Measurements from ENCODE around the gene ZBTB32. TPM values are rescaled to one million over a fixed set of nuclear protein-coding genes. Genes with fewer than 3 reads are reported as not detected.
A peak's percentile ranks its signal among the peaks of the same experiment; 100 is the strongest.

The ZBTB32 gene
- total RNA-seq, 1 experiment from 2014 or later: not detected

DNA sequence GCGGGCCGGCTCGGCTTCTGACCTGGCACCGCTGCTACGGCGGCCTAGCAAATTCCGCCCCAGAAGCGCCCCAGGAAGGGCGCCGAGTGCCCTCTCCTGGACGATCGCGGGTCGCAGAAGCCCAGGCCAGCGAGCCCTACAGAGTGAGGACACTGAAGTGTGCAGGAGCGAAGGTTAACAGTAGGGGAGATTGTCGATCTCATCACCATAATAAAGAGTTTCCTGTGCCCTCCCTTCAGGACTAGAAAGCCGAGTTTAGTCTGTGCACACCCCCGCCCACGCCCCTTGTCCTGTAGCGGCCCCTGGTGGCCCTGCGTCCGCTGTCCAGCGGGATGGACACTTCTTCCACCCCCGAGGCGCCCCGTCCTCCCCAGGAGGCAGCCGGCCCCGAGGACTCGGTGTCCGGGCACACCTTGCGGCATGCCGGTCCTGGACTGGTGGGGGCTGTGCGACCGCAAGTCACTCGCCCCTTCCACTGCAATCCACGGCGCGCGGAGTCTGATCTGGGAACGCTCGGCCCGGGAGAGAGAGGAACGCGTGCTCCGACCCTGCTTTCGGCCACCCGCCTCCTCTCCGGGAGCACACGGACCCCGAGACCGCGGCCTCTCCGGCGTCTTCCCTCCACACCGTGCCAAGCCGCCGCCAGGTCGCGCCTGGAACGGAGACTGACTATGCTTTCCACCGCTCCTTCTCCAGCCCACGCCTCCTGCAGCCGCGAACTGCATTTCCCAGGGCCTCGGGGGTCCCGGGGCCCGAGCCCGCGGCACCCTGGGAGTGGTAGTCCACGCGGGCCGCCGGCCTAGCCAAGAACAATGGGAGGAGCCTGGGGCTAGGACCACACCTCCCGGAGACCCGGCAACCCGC is 12.7 kb downstream of the ZBTB32 start:
- peaks cover 40% of the 10 kb centered on the region for H3K79me2 ChIP-seq (ENCODE audit: insufficient read depth, low read length)
- no peaks in the 10 kb centered on the region for H3K9me3 ChIP-seq (ENCODE audit: control insufficient read depth in 1 of 2, insufficient read depth in 1 of 2, low read depth in 1 of 2, low read length in 2 of 2)
- POLR2A ChIA-PET: no interaction called here
- peak overlapping the region; percentile 89 to 94 for H3K4me3 ChIP-seq (replicated peaks in 1 of 2; ENCODE audit: low read depth in 1 of 2, low read length in 2 of 2)
- RAD21 ChIA-PET (ENCODE audit: low non-redundant PET in 1 of 2, low total read pairs in 2 of 2, uncharacterized antibody in 2 of 2, unreplicated experiment in 2 of 2): no interaction called here
- intact Hi-C loops (cut with micrococcal nuclease): loop anchor here (1.0 to 10.0 kb wide), 5 partner anchors 23 to 362 kb away; partner anchors contain the start of gene FFAR3
- H4K20me1 ChIP-seq (ENCODE audit: insufficient read depth): no peaks in the 10 kb centered on the region
- H3K4me1 ChIP-seq (ENCODE audit: control insufficient read depth in 1 of 2, insufficient read depth in 2 of 2, low read length in 2 of 2): peaks cover 16 to 31% of the 10 kb centered on the region in 2 experiments
- DNase-seq (ENCODE audit: low read depth, low spot score) (peak; percentile 88), ATAC-seq (peak; percentile 84)
- no peaks in the 10 kb centered on the region for H3K9me2 ChIP-seq (ENCODE audit: insufficient read depth)
- BruUV-seq (replicated peaks): TSS peak; percentile 63
- peak overlapping the region; percentile 28 for H2AFZ ChIP-seq (ENCODE audit: low read depth, low read length, poor library complexity, severe bottlenecking)
- CTCF ChIA-PET: no interaction called here
- H3K9ac ChIP-seq (ENCODE audit: low read length): peak overlapping the region; percentile 91
- peak overlapping the region; percentile 85 for H3K27ac ChIP-seq (ENCODE audit: low read depth, low read length)
- H3K36me3 ChIP-seq (ENCODE audit: control insufficient read depth in 1 of 2, insufficient read depth in 2 of 2, low read length in 2 of 2): peaks cover 9 to 17% of the 10 kb centered on the region in 2 experiments; a peak in 3 of 4 replicates
- H3K27me3 ChIP-seq (ENCODE audit: insufficient read depth, low read length): no peaks in the 10 kb centered on the region
- TF ChIP-seq ZFX (IDR thresholded peaks at IDR 0.05) (peak; percentile 77), POLR2AphosphoS5 (IDR thresholded peaks at IDR 0.05; ENCODE audit: low read depth, low read length) (peak; percentile 55), SRF (IDR thresholded peaks at IDR 0.05; ENCODE audit: low read depth) (no peak), EZH2 (IDR thresholded peaks at IDR 0.05) (no peak), SP1 (IDR thresholded peaks at IDR 0.05; ENCODE audit: low read depth) (peak; percentile 20; the same call in 1 of the 2 replicates), SIN3A (IDR thresholded peaks at IDR 0.05; ENCODE audit: low read depth) (peak; percentile 51), POLR2A (IDR thresholded peaks at IDR 0.05; ENCODE audit: borderline replicate concordance, extremely low read depth, insufficient read depth, insufficient read length) (no peak), CBX3 (IDR thresholded peaks at IDR 0.05; ENCODE audit: low read depth) (no peak), CEBPB (IDR thresholded peaks at IDR 0.05; ENCODE audit: low read depth) (no peak), YY1 (IDR thresholded peaks at IDR 0.05; ENCODE audit: extremely low read depth, insufficient replicate concordance, low read depth, low read length) (peak; percentile 55), RAD21 (IDR thresholded peaks at IDR 0.05; ENCODE audit: low read depth) (peak; percentile 90), EGR1 (IDR thresholded peaks at IDR 0.05; ENCODE audit: low read depth) (peak; percentile 97)
- TF ChIP-seq, protein P1, sequence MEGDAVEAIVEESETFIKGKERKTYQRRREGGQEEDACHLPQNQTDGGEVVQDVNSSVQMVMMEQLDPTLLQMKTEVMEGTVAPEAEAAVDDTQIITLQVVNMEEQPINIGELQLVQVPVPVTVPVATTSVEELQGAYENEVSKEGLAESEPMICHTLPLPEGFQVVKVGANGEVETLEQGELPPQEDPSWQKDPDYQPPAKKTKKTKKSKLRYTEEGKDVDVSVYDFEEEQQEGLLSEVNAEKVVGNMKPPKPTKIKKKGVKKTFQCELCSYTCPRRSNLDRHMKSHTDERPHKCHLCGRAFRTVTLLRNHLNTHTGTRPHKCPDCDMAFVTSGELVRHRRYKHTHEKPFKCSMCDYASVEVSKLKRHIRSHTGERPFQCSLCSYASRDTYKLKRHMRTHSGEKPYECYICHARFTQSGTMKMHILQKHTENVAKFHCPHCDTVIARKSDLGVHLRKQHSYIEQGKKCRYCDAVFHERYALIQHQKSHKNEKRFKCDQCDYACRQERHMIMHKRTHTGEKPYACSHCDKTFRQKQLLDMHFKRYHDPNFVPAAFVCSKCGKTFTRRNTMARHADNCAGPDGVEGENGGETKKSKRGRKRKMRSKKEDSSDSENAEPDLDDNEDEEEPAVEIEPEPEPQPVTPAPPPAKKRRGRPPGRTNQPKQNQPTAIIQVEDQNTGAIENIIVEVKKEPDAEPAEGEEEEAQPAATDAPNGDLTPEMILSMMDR (IDR thresholded peaks at IDR 0.05 in 2 of 3, conservative IDR thresholded peaks at IDR 0.05 in 1 of 3; ENCODE audit: borderline replicate concordance in 1 of 3, insufficient read depth in 1 of 3, low read depth in 2 of 3, low read length in 2 of 3): peak; percentile 74 to 99 (median 87)
- peak overlapping the region; percentile 81 for H3K4me2 ChIP-seq (ENCODE audit: low read length)

Data from HCT116 (cell line).